IPS-18a (cell line): ENCODE results near the gene SMAD3.

Source experiments
- H3K27ac ChIP-seq: one replicate; pipeline ENCODE4 v1.5.1; 2013; ENCODE audit warnings: low read length
- H3K27me3 ChIP-seq: one replicate; pipeline ENCODE4 v1.6.1; 2013; ENCODE audit warnings: mild to moderate bottlenecking, low read length; ENCODE audit not compliant: control insufficient read depth, insufficient read depth
- H3K36me3 ChIP-seq: one replicate; pipeline ENCODE4 v1.6.1; 2013; ENCODE audit warnings: low read depth, low read length; ENCODE audit not compliant: control insufficient read depth
- H3K4me1 ChIP-seq: one replicate; pipeline ENCODE4 v1.6.1; 2013; ENCODE audit warnings: low read depth, low read length; ENCODE audit not compliant: control insufficient read depth
- H3K4me3 ChIP-seq: one replicate; pipeline ENCODE4 v1.5.1; 2013; ENCODE audit warnings: low read length
- H3K9ac ChIP-seq: one replicate; pipeline ENCODE4 v1.6.1; 2013; ENCODE audit warnings: mild to moderate bottlenecking, low read length, moderate library complexity
- H3K9me3 ChIP-seq: one replicate; pipeline ENCODE4 v1.6.1; 2013; ENCODE audit warnings: low read depth, low read length; ENCODE audit not compliant: control insufficient read depth

SMAD3 gene

GRCh38 chr15:67201136-67201535, 135.7 kb downstream of the SMAD3 start:
- no peak overlapping the region for H3K27ac ChIP-seq
- H3K36me3 ChIP-seq: no peaks in the 10 kb centered on the region
- no peaks in the 10 kb centered on the region for H3K27me3 ChIP-seq
- peaks cover 9% of the 10 kb centered on the region for H3K4me1 ChIP-seq
- no peak overlapping the region for H3K4me3 ChIP-seq
- no peaks in the 10 kb centered on the region for H3K9me3 ChIP-seq
- no peak overlapping the region for H3K9ac ChIP-seq

- no peaks in the 10 kb centered on the region for H3K27me3 ChIP-seq
- H3K9ac ChIP-seq: no peak overlapping the region
- no peaks in the 10 kb centered on the region for H3K36me3 ChIP-seq
- H3K9me3 ChIP-seq: no peaks in the 10 kb centered on the region
- no peak overlapping the region for H3K4me3 ChIP-seq
- H3K27ac ChIP-seq: no peak overlapping the region
- peaks cover 9% of the 10 kb centered on the region for H3K4me1 ChIP-seq
Measured at GRCh38 chr15:67202091-67202490, 136.7 kb downstream of the SMAD3 start.

GRCh38 chr15:67202991-67203390, 137.6 kb downstream of the SMAD3 start:
- Histone ChIP-seq H3K4me3 (no peak overlapping the region), H3K9ac (no peak overlapping the region), H3K36me3 (no peaks in the 10 kb centered on the region), H3K4me1 (peaks cover 9% of the 10 kb centered on the region), H3K9me3 (no peaks in the 10 kb centered on the region), H3K27me3 (no peaks in the 10 kb centered on the region), H3K27ac (no peak overlapping the region)

GRCh38 chr15:67207555-67208207, 142.3 kb downstream of the SMAD3 start:
- H3K36me3 ChIP-seq: peaks cover 5% of the 10 kb centered on the region
- H3K27ac ChIP-seq: no peak overlapping the region
- H3K9ac ChIP-seq: no peak overlapping the region
- H3K4me1 ChIP-seq: no peaks in the 10 kb centered on the region
- H3K27me3 ChIP-seq: no peaks in the 10 kb centered on the region
- H3K4me3 ChIP-seq: no peak overlapping the region
- no peaks in the 10 kb centered on the region for H3K9me3 ChIP-seq

- Histone ChIP-seq H3K9ac (no peak overlapping the region), H3K36me3 (peaks cover 5% of the 10 kb centered on the region), H3K27me3 (no peaks in the 10 kb centered on the region), H3K27ac (no peak overlapping the region), H3K9me3 (no peaks in the 10 kb centered on the region), H3K4me1 (no peaks in the 10 kb centered on the region), H3K4me3 (no peak overlapping the region)
Measured at GRCh38 chr15:67208396-67208795, 143.0 kb downstream of the SMAD3 start.

GRCh38 chr15:67210555-67211168, 145.3 kb downstream of the SMAD3 start:
- H3K9ac ChIP-seq: no peak overlapping the region

GRCh38 chr15:67212684-67213367, 147.4 kb downstream of the SMAD3 start:
- Histone ChIP-seq H3K27ac (no peak overlapping the region), H3K27me3 (no peaks in the 10 kb centered on the region), H3K4me1 (no peaks in the 10 kb centered on the region), H3K4me3 (no peak overlapping the region), H3K9ac (no peak overlapping the region), H3K9me3 (no peaks in the 10 kb centered on the region), H3K36me3 (peaks cover 5% of the 10 kb centered on the region)

More at GRCh38 chr15:67210555-67211168, 145.3 kb downstream of the SMAD3 start:
- H3K27me3 ChIP-seq: no peaks in the 10 kb centered on the region
- no peaks in the 10 kb centered on the region for H3K4me1 ChIP-seq
- H3K36me3 ChIP-seq: peaks cover 5% of the 10 kb centered on the region
- H3K9me3 ChIP-seq: no peaks in the 10 kb centered on the region
- no peak overlapping the region for H3K4me3 ChIP-seq
- no peak overlapping the region for H3K27ac ChIP-seq

GRCh38 chr15:67215102-67215501, 149.7 kb downstream of the SMAD3 start:
- Histone ChIP-seq H3K9ac (no peak overlapping the region), H3K4me3 (no peak overlapping the region), H3K36me3 (no peaks in the 10 kb centered on the region), H3K27me3 (no peaks in the 10 kb centered on the region), H3K27ac (no peak overlapping the region), H3K4me1 (no peaks in the 10 kb centered on the region), H3K9me3 (no peaks in the 10 kb centered on the region)

GRCh38 chr15:67216859-67217258, 151.5 kb downstream of the SMAD3 start:
- H3K36me3 ChIP-seq: no peaks in the 10 kb centered on the region
- H3K27ac ChIP-seq: no peak overlapping the region
- H3K4me3 ChIP-seq: no peak overlapping the region
- no peaks in the 10 kb centered on the region for H3K27me3 ChIP-seq
- no peaks in the 10 kb centered on the region for H3K9me3 ChIP-seq
- no peak overlapping the region for H3K9ac ChIP-seq
- H3K4me1 ChIP-seq: no peaks in the 10 kb centered on the region

- Histone ChIP-seq H3K9ac (no peak overlapping the region), H3K36me3 (no peaks in the 10 kb centered on the region), H3K9me3 (no peaks in the 10 kb centered on the region), H3K27ac (no peak overlapping the region), H3K27me3 (no peaks in the 10 kb centered on the region), H3K4me3 (no peak overlapping the region), H3K4me1 (no peaks in the 10 kb centered on the region)
Measured at GRCh38 chr15:67218428-67218827, 153.0 kb downstream of the SMAD3 start.

- Histone ChIP-seq H3K9me3 (no peaks in the 10 kb centered on the region), H3K27ac (no peak overlapping the region), H3K4me3 (no peak overlapping the region), H3K9ac (no peak overlapping the region), H3K27me3 (no peaks in the 10 kb centered on the region), H3K4me1 (no peaks in the 10 kb centered on the region), H3K36me3 (no peaks in the 10 kb centered on the region)
Measured at GRCh38 chr15:67219288-67219687, 153.9 kb downstream of the SMAD3 start.

- no peaks in the 10 kb centered on the region for H3K36me3 ChIP-seq
- no peak overlapping the region for H3K27ac ChIP-seq
- H3K4me1 ChIP-seq: no peaks in the 10 kb centered on the region
- no peaks in the 10 kb centered on the region for H3K27me3 ChIP-seq
- H3K9me3 ChIP-seq: no peaks in the 10 kb centered on the region
- no peak overlapping the region for H3K4me3 ChIP-seq
- H3K9ac ChIP-seq: no peak overlapping the region
Measured at GRCh38 chr15:67224889-67225288, 159.5 kb downstream of the SMAD3 start.
